Liver (tissue), 9 donors: ENCODE results near the gene ASB15. TPM values are rescaled to one million over a fixed set of nuclear protein-coding genes. Genes with fewer than 3 reads are reported as not detected.

Source experiments
- DNase-seq: peaks from one replicate; pipeline ENCODE4 v3.0.0-alpha.2; 2017; ENCODE audit warnings: low spot score
- H3K27ac ChIP-seq, 2 donors: one replicate each; pipeline ENCODE4 v1.7.0; 2013; ENCODE audit warnings: inconsistent platforms in 2 of 2, low read length in 2 of 2, control low read depth in 1 of 2, low read depth in 1 of 2, mild to moderate bottlenecking in 1 of 2
- H3K27me3 ChIP-seq, 4 donors: one replicate each; pipeline versions ENCODE4 v1.6.1 to v1.7.0; 2013; ENCODE audit warnings: low read length in 3 of 4, inconsistent platforms in 1 of 4, mild to moderate bottlenecking in 1 of 4, moderate library complexity in 1 of 4; ENCODE audit not compliant: control insufficient read depth in 4 of 4, insufficient read depth in 4 of 4
- H3K36me3 ChIP-seq, 4 donors: one replicate each; pipeline versions ENCODE4 v1.6.1 to v1.7.0; 2013; ENCODE audit warnings: low read length in 3 of 4, mild to moderate bottlenecking in 3 of 4, low read depth in 1 of 4, moderate library complexity in 1 of 4; ENCODE audit not compliant: control insufficient read depth in 4 of 4, insufficient read depth in 3 of 4
- H3K4me1 ChIP-seq, 4 donors: one replicate each; pipeline versions ENCODE4 v1.6.1 to v1.7.0; 2013; ENCODE audit warnings: low read length in 3 of 4, mild to moderate bottlenecking in 3 of 4, moderate library complexity in 1 of 4; ENCODE audit not compliant: control insufficient read depth in 4 of 4, insufficient read depth in 4 of 4
- H3K4me3 ChIP-seq, 3 donors: one replicate each; pipeline versions ENCODE4 v1.6.1 to v1.7.0; 2013; ENCODE audit warnings: low read length in 3 of 3, control low read depth in 1 of 3, low read depth in 1 of 3, mild to moderate bottlenecking in 1 of 3
- H3K9ac ChIP-seq, 2 donors: one replicate each; pipeline ENCODE4 v1.7.0; 2013; ENCODE audit warnings: low read length in 2 of 2, mild to moderate bottlenecking in 2 of 2, moderate library complexity in 2 of 2, control low read depth in 1 of 2, low read depth in 1 of 2
- H3K9me3 ChIP-seq, 4 donors: one replicate each; pipeline versions ENCODE4 v1.6.1 to v1.7.0; 2013; ENCODE audit warnings: low read length in 3 of 4; ENCODE audit not compliant: control insufficient read depth in 4 of 4
- EGR1 ChIP-seq, 2 donors: IDR thresholded peaks; 2 replicates each; pipeline ENCODE4 v1.6.1; 2016 to 2018; ENCODE audit warnings: antibody characterized with exemption in 2 of 2, low read depth in 2 of 2
- FOXA1 ChIP-seq: IDR thresholded peaks from 2 replicates; pipeline ENCODE4 v1.6.1; 2016; ENCODE audit warnings: antibody characterized with exemption
- FOXA2 ChIP-seq: IDR thresholded peaks from 2 replicates; pipeline ENCODE4 v1.6.1; 2016; ENCODE audit warnings: antibody characterized with exemption
- GABPA ChIP-seq, 2 donors: IDR thresholded peaks in 1 of 2; conservative IDR thresholded peaks in 1 of 2; 2 replicates each; pipeline ENCODE4 v1.6.1; 2016; ENCODE audit warnings: antibody characterized with exemption in 2 of 2, mild to moderate bottlenecking in 1 of 2, moderate library complexity in 1 of 2
- HNF4A ChIP-seq, 2 donors: conservative IDR thresholded peaks; 2 replicates each; pipeline ENCODE4 v1.6.1; 2016; ENCODE audit warnings: antibody characterized with exemption in 2 of 2, mild to moderate bottlenecking in 2 of 2
- HNF4G ChIP-seq: IDR thresholded peaks from 2 replicates; pipeline ENCODE4 v1.6.1; 2016; ENCODE audit warnings: antibody characterized with exemption
- JUND ChIP-seq, 2 donors: IDR thresholded peaks; 2 replicates each; pipeline ENCODE4 v1.6.1; 2016; ENCODE audit warnings: antibody characterized with exemption in 2 of 2
- NR2F2 ChIP-seq: IDR thresholded peaks from 2 replicates; pipeline ENCODE4 v1.6.1; 2016; ENCODE audit warnings: antibody characterized with exemption
- RAD21 ChIP-seq, 2 donors: IDR thresholded peaks; 2 replicates each; pipeline ENCODE4 v1.6.1; 2016; ENCODE audit warnings: antibody characterized with exemption in 2 of 2, mild to moderate bottlenecking in 2 of 2
- RXRA ChIP-seq, 2 donors: IDR thresholded peaks; 2 replicates each; pipeline ENCODE4 v1.6.1; 2017 to 2018; ENCODE audit warnings: antibody characterized with exemption in 2 of 2, mild to moderate bottlenecking in 1 of 2
- SP1 ChIP-seq: IDR thresholded peaks from 2 replicates; pipeline ENCODE4 v1.6.1; 2018; ENCODE audit warnings: antibody characterized with exemption, mild to moderate bottlenecking
- YY1 ChIP-seq: IDR thresholded peaks from 2 replicates; pipeline ENCODE4 v1.6.1; 2016; ENCODE audit warnings: antibody characterized with exemption, mild to moderate bottlenecking
- WGBS: extraction: QIAGEN DNeasy Blood & Tissue Kit; methylation state at CpG from one replicate; pipeline ENCODE4 v1.1.7; 2013; 5-methylcytosine and 5-hydroxymethylcytosine counted together
- polyA plus RNA-seq, 2 donors: library from polyadenylated mRNA; stranded (reverse) in 1 of 2; unstranded in 1 of 2; fragments of 200-250 nt in 1 of 2; fragments of >200 nt in 1 of 2; fragmentation: Nextera tagmentation in 1 of 2; extraction: Ambion mirVana in 1 of 2; gene quantifications; one replicate each; pipeline versions ENCODE4 v1.2.1 to v1.2.3, GENCODE V29; 2013 to 2015
- total RNA-seq, 2 donors: library from RNA; depleted of rRNA; stranded (reverse); fragments of >200 nt; gene quantifications; one replicate each; pipeline ENCODE4 v1.2.3, GENCODE V29; 2014
- TF ChIP-seq, protein P1 (sequence below): IDR thresholded peaks from 2 replicates; pipeline ENCODE4 v1.6.1; 2016; ENCODE audit warnings: antibody characterized with exemption
- TF ChIP-seq, protein P2 (sequence below): IDR thresholded peaks from 2 replicates; pipeline ENCODE4 v1.6.1; 2016; ENCODE audit warnings: antibody characterized with exemption, mild to moderate bottlenecking
- TF ChIP-seq, protein P3 (sequence below): IDR thresholded peaks from 2 replicates; pipeline ENCODE4 v1.6.1; 2016; ENCODE audit warnings: antibody characterized with exemption
- TF ChIP-seq, protein P4 (sequence below): fragments of 150-350 bp; IDR thresholded peaks from 2 replicates; pipeline ENCODE4 v1.5.1; 2017; ENCODE audit warnings: improper control_type of control experiment, low read depth, low read length; ENCODE audit not compliant: missing input control
- donor health status: healthy.
- donor health status: healthy.
- donor health status: healthy.
- donor health status: healthy.
- donor health status: healthy.

The ASB15 gene
- total and polyA plus RNA-seq, 4 donors: not detected

DNA sequence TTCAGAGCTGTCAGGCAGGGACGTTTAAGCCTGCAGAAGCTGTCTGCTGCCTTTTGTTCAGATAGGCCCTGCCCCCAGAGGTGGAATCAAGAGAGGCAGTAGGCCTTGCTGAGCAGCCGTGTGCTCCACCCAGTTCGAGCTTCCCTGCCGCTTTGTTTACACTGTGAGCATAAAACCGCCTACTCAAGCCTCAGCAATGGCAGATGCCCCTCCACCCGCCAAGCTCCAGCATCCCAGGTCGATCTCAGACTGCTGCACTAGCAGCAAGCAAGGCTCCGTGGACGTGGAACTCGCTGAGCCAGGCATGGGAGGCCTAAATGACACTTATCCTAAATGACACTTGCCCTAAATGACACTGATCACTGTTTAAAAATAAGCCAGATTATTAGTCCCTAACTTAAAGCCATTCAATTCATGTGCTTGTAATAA is 6.8 kb upstream of the ASB15 start:
- WGBS: 68% methylated on average over 10 of the region's 10 CpGs

DNA sequence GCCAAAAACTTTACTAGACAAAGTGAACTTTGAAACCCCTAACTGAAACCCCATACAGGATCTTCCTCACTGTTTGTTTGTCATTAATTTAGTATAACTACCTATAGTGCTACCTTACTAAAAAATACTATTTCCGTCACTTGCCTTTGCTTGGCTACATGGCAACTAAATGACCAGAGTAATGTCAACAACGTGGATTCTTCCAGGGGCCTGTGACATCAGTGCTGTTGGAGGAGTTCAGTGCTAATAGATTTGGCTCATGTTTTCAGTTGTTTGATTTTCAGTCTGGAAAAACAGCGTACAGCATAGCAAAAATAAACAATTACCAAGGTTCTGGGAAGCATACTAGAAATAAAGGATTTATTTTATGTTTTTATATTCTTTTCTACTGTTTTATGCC is 3.0 kb upstream of the ASB15 start:
- peak overlapping the region; percentile 36 to 51 for H3K27ac ChIP-seq
- no peaks in the 10 kb centered on the region for H3K36me3 ChIP-seq
- no peak overlapping the region for H3K4me3 ChIP-seq
- H3K4me1 ChIP-seq: peaks cover 0 to 5% (median 0%) of the 10 kb centered on the region in 4 donors
- no peaks in the 10 kb centered on the region for H3K9me3 ChIP-seq
- 32% methylated on average over 3 of the region's 3 CpGs for WGBS
- H3K27me3 ChIP-seq: no peaks in the 10 kb centered on the region
- peak; percentile 41 for TF ChIP-seq YY1
- TF ChIP-seq FOXA2: peak; percentile 88
- no peak for TF ChIP-seq NR2F2
- TF ChIP-seq, protein P1, sequence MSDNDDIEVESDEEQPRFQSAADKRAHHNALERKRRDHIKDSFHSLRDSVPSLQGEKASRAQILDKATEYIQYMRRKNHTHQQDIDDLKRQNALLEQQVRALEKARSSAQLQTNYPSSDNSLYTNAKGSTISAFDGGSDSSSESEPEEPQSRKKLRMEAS: peak; percentile 15
- TF ChIP-seq HNF4A (conservative IDR thresholded peaks at IDR 0.05): peak; percentile 16 to 51
- TF ChIP-seq SP1: no peak
- peak; percentile 83 for TF ChIP-seq FOXA1
- peak; percentile 21 to 57 for TF ChIP-seq RXRA (IDR thresholded peaks at IDR 0.05)
- TF ChIP-seq, protein P2, sequence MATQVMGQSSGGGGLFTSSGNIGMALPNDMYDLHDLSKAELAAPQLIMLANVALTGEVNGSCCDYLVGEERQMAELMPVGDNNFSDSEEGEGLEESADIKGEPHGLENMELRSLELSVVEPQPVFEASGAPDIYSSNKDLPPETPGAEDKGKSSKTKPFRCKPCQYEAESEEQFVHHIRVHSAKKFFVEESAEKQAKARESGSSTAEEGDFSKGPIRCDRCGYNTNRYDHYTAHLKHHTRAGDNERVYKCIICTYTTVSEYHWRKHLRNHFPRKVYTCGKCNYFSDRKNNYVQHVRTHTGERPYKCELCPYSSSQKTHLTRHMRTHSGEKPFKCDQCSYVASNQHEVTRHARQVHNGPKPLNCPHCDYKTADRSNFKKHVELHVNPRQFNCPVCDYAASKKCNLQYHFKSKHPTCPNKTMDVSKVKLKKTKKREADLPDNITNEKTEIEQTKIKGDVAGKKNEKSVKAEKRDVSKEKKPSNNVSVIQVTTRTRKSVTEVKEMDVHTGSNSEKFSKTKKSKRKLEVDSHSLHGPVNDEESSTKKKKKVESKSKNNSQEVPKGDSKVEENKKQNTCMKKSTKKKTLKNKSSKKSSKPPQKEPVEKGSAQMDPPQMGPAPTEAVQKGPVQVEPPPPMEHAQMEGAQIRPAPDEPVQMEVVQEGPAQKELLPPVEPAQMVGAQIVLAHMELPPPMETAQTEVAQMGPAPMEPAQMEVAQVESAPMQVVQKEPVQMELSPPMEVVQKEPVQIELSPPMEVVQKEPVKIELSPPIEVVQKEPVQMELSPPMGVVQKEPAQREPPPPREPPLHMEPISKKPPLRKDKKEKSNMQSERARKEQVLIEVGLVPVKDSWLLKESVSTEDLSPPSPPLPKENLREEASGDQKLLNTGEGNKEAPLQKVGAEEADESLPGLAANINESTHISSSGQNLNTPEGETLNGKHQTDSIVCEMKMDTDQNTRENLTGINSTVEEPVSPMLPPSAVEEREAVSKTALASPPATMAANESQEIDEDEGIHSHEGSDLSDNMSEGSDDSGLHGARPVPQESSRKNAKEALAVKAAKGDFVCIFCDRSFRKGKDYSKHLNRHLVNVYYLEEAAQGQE: peak; percentile 16
- TF ChIP-seq JUND (IDR thresholded peaks at IDR 0.05): peak; percentile 52 to 86
- TF ChIP-seq RAD21 (IDR thresholded peaks at IDR 0.05): no peak
- H3K9ac ChIP-seq: no peak overlapping the region
- no peak for DNase-seq

More for the DNA sequence above, 6.8 kb upstream of the ASB15 start:
- TF ChIP-seq RXRA (IDR thresholded peaks at IDR 0.05) (no peak), JUND (IDR thresholded peaks at IDR 0.05) (no peak), NR2F2 (no peak)
- Histone ChIP-seq H3K4me3 (no peak overlapping the region), H3K27me3 (no peaks in the 10 kb centered on the region), H3K36me3 (no peaks in the 10 kb centered on the region), H3K9me3 (no peaks in the 10 kb centered on the region), H3K4me1 (peaks cover 0 to 5% (median 0%) of the 10 kb centered on the region in 4 donors), H3K27ac (no peak overlapping the region), H3K9ac (no peak overlapping the region)
- DNase-seq: no peak

DNA sequence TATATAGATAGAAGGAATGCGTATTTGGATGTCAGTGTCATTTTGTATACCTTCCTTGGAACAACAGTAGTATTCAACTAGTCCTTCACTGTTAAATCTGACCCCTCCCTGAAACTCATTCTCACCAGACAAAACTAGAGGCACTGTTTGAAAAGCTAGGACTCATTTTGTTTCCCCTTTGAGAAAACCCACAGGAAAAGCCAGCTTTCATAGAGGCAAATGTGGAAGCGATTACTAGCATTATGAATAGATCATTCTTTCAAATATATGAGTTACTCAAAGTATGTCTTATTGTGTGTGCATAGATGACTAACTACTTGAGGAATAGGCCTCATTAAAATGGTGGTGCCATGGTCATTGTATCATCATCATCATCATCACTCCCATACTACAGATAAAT is 1.9 kb upstream of the ASB15 start:
- no peak overlapping the region for H3K27ac ChIP-seq
- no peak overlapping the region for H3K4me3 ChIP-seq
- no peaks in the 10 kb centered on the region for H3K36me3 ChIP-seq
- H3K9ac ChIP-seq: no peak overlapping the region
- no peaks in the 10 kb centered on the region for H3K9me3 ChIP-seq
- peaks cover 0 to 5% (median 0%) of the 10 kb centered on the region in 4 donors for H3K4me1 ChIP-seq
- WGBS: 94% methylated on average over 2 of the region's 2 CpGs
- DNase-seq: no peak
- TF ChIP-seq, protein P2: no peak
- TF ChIP-seq RXRA (IDR thresholded peaks at IDR 0.05): no peak
- no peak for TF ChIP-seq GABPA (IDR thresholded peaks at IDR 0.05 in 1 of 2, conservative IDR thresholded peaks at IDR 0.05 in 1 of 2)
- no peak for TF ChIP-seq RAD21 (IDR thresholded peaks at IDR 0.05)
- TF ChIP-seq JUND (IDR thresholded peaks at IDR 0.05): no peak
- TF ChIP-seq, protein P3, sequence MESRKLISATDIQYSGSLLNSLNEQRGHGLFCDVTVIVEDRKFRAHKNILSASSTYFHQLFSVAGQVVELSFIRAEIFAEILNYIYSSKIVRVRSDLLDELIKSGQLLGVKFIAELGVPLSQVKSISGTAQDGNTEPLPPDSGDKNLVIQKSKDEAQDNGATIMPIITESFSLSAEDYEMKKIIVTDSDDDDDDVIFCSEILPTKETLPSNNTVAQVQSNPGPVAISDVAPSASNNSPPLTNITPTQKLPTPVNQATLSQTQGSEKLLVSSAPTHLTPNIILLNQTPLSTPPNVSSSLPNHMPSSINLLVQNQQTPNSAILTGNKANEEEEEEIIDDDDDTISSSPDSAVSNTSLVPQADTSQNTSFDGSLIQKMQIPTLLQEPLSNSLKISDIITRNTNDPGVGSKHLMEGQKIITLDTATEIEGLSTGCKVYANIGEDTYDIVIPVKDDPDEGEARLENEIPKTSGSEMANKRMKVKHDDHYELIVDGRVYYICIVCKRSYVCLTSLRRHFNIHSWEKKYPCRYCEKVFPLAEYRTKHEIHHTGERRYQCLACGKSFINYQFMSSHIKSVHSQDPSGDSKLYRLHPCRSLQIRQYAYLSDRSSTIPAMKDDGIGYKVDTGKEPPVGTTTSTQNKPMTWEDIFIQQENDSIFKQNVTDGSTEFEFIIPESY: no peak
- TF ChIP-seq YY1: no peak
- no peak for TF ChIP-seq HNF4G
- no peak for TF ChIP-seq FOXA2
- TF ChIP-seq EGR1 (IDR thresholded peaks at IDR 0.05; ENCODE audit: low read depth in 2 of 2): no peak
- TF ChIP-seq, protein P4, sequence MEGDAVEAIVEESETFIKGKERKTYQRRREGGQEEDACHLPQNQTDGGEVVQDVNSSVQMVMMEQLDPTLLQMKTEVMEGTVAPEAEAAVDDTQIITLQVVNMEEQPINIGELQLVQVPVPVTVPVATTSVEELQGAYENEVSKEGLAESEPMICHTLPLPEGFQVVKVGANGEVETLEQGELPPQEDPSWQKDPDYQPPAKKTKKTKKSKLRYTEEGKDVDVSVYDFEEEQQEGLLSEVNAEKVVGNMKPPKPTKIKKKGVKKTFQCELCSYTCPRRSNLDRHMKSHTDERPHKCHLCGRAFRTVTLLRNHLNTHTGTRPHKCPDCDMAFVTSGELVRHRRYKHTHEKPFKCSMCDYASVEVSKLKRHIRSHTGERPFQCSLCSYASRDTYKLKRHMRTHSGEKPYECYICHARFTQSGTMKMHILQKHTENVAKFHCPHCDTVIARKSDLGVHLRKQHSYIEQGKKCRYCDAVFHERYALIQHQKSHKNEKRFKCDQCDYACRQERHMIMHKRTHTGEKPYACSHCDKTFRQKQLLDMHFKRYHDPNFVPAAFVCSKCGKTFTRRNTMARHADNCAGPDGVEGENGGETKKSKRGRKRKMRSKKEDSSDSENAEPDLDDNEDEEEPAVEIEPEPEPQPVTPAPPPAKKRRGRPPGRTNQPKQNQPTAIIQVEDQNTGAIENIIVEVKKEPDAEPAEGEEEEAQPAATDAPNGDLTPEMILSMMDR: no peak
- no peaks in the 10 kb centered on the region for H3K27me3 ChIP-seq
